GM12874 (cell line): Measurements from ENCODE around the gene SYNPO.

Experiments used
- TF ChIP-seq, protein P1 (sequence below): IDR thresholded peaks from 2 replicates; pipeline ENCODE4 v1.5.1; 2011; ENCODE audit warnings: low read depth, mild to moderate bottlenecking, control low read depth, low read length, moderate library complexity; ENCODE audit not compliant: insufficient read depth

Gene SYNPO

DNA sequence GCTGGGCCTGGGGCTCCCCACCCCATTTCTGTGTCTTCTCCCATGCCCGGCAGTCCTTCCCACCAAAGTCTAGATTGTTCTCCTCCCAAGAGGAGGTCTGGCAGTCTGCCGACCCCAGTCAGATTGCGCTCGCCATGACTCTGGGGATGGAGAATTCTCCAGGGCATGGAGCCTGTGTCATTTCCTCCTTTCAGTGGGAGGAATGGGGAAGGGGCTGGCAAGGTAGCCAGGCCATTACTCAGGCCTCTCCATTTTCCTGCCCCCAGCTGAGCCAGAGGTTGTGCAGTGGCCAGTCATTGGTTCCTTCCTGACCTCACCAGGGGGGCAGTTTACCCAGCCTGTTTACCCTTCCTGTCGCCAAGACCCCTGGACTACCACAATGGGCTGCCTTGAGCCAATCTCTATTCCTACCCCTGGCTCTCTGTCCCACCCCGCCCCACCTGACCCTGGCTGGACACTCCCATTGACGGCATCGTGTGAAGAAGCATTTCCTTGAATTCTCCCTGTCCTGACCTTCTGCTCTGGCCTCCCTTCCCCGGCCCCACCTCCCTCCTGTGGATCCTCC is 628 bp downstream of the SYNPO start:
- TF ChIP-seq, protein P1, sequence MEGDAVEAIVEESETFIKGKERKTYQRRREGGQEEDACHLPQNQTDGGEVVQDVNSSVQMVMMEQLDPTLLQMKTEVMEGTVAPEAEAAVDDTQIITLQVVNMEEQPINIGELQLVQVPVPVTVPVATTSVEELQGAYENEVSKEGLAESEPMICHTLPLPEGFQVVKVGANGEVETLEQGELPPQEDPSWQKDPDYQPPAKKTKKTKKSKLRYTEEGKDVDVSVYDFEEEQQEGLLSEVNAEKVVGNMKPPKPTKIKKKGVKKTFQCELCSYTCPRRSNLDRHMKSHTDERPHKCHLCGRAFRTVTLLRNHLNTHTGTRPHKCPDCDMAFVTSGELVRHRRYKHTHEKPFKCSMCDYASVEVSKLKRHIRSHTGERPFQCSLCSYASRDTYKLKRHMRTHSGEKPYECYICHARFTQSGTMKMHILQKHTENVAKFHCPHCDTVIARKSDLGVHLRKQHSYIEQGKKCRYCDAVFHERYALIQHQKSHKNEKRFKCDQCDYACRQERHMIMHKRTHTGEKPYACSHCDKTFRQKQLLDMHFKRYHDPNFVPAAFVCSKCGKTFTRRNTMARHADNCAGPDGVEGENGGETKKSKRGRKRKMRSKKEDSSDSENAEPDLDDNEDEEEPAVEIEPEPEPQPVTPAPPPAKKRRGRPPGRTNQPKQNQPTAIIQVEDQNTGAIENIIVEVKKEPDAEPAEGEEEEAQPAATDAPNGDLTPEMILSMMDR: no peak

DNA sequence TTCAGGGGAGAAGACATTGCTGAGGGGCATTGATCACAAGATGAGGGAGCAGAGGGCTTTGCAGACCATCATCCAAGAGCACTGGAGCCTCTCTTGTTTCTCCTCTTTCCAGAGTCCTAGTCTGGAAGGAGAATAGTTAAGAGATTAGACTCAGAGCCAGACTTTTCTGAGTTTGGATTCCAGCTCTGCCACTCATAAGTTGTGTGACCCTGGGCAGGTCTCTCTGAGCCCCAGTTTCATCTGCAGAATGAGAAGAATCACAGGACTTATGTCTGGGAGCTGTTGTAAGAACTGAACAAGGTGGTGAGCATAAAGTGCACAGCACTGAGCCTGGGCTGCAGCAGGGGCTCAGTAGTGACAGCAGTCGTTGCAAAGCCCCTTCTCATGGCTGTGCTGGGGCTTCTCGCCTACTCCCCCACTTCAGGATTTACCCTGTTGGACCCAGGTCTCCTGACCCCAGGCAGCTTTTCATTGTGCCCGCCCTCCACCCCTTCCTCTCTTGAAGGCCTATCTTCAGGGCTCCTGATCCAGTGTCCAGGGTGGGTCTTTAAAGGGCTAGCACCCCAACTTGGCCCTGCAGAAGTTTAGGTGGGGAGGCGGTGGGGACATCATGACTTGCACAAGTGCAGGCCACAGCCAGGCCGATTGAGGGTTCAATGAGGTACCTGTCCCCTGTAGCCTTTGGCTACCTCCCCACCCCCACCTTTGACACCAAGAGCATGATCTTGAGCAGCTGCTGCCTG is 1.5 kb downstream of the SYNPO start:
- TF ChIP-seq, protein P1: no peak

DNA sequence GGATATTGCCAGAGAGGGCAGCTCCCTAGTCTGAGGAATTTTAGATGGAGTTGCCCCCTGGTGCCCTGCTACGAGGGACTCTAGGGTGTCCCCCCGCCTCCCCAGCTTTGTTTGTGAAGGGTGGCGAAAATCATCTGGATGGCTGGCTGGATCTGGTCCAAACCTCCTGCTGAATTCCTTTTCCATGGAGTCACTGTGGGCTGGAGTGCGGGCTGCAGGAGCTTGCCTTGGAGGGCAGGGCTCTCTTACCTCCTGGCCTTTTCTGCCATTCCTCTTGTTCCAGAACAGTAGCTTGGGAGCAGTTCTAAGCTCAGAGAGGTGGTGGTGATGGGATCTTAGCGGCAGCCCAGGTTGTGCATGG is 2.1 kb downstream of the SYNPO start:
- TF ChIP-seq, protein P1: no peak

DNA sequence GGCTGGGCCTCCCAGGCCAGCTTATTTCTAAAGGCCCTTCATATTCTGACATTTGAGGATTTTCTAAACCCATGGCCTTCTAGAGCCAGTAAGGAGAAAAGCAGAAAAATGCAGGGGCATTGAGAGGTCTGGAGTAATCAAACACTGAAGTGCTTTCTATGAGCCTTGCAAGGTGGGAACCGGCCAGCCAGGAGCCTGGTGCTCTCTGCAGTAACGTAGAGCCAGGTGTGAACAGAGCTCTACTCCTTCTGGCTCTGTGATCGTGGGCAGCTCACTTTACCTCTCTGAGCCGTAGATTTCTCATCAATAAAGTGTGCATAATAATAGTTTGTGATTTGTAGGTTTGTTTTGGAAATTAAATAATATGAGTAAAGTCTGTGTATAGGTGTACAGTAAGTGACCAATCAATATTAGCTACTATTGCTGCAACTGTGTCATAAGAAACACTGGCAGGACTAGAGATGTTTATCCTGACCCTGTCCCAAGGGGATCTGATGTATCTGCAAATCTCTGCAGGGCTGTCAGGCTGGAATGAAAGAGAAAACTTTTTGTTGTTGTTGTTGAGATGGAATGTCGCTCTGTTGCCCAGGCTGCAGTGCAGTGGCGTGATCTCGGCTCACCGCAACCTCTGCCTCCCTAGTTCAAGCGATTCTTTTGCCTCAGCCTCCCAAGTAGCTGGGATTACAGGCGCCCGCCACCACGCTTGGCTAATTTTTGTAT is 2.7 kb downstream of the SYNPO start:
- TF ChIP-seq, protein P1: no peak

DNA sequence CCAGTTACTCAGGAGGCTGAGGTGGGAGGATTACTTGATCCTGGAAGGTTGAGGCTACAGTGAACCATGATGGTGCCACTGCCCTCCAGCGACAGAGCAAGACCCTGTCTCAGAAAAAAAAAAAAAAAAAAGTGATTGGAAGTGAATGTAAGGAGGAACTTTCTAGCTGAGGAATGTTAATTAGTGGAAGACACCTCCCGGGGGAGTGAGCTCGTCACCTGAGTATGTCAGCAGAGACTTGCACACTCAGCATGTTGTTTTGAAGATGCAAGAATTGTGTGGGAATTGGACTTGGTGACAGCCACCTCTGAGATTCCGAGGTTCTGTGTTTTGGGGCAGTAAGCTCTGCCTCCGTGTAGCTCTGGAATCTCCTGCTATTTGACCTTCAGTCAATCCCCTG is 3.6 kb downstream of the SYNPO start:
- TF ChIP-seq, protein P1: no peak

DNA sequence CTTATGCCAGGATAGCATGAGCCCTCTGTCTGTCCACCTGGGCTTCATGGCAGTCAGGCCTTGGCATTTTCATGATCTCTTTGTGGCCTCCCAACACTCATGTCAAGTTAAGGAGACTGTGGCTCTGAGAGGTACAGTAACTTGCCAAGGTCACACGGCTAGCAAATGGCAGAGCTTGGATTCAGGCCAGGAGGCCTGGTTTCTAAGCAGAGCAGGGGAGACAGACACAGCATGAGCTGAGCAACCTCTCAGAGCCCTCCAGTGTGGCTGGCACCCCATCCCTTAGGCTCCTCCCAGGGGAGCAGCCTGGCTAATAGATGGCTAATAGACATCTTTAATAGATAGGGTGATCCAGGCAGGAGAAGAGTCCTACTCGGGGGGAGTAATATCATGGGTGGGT is 4.1 kb downstream of the SYNPO start:
- TF ChIP-seq, protein P1: no peak

DNA sequence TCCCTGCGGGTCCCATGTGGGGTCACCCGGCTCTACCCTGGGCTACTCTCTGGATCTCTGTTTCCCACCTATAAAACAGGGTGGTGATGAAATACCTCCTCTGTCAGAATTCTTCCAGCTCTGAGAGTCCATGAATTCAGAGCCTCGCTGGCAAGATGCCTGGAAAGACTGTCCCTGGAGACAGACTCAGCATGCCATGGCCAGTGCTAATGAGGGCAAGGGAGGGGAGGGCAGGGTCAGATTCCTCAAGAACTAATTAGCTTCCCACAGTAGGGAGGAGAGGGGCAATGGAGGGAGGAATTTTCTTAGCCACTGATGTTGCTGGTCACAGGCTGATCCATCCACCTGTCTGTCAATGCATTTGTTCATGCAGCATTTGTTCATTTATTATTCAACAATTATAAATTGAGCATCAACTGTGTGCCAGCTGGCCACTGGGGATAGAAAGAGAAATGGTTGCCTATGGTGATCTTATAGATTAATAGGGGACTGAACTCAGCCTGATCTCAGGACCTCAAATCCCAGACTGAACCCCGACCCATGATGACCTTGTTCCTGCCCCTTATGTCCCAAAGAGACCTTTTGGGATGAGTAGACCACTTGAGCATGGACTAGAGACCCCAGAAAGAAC is 4.7 kb downstream of the SYNPO start:
- TF ChIP-seq, protein P1: no peak
